IPS DF 6.9 (cell line): ENCODE results near the gene GSC2.

Experiments
- DNase-seq: peaks from one replicate; pipeline ENCODE4 v3.0.0-alpha.2; 2013; ENCODE audit warnings: low read depth, low spot score
- H3K27ac ChIP-seq: one replicate; pipeline ENCODE4 v1.5.1; 2013; ENCODE audit warnings: low read length, control low read depth
- H3K27me3 ChIP-seq: 2 replicates; pipeline ENCODE4 v1.6.1; 2013; ENCODE audit warnings: mild to moderate bottlenecking, low read length; ENCODE audit not compliant: control insufficient read depth, insufficient read depth
- H3K36me3 ChIP-seq: 2 replicates; pipeline ENCODE4 v1.6.1; 2013; ENCODE audit warnings: low read length; ENCODE audit not compliant: control insufficient read depth, insufficient read depth
- H3K4me1 ChIP-seq: 2 replicates; pipeline ENCODE4 v1.6.1; 2013; ENCODE audit warnings: low read length; ENCODE audit not compliant: control insufficient read depth, insufficient read depth
- H3K4me3 ChIP-seq: 2 replicates; pipeline ENCODE4 v1.5.1; 2013; ENCODE audit warnings: mild to moderate bottlenecking, low read length
- H3K9me3 ChIP-seq: 2 replicates; pipeline ENCODE4 v1.6.1; 2013; ENCODE audit warnings: low read length, inconsistent platforms; ENCODE audit not compliant: control insufficient read depth, insufficient read depth
- WGBS: extraction: QIAGEN DNeasy Blood & Tissue Kit; methylation state at CpG from one replicate; pipeline ENCODE4 v1.1.7; 2013; ENCODE audit warnings: mixed read lengths, missing lambda C conversion rate; ENCODE audit not compliant: insufficient read length, insufficient coverage; 5-methylcytosine and 5-hydroxymethylcytosine counted together

The GSC2 gene, protein sequence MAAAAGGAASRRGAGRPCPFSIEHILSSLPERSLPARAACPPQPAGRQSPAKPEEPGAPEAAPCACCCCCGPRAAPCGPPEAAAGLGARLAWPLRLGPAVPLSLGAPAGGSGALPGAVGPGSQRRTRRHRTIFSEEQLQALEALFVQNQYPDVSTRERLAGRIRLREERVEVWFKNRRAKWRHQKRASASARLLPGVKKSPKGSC

DNA sequence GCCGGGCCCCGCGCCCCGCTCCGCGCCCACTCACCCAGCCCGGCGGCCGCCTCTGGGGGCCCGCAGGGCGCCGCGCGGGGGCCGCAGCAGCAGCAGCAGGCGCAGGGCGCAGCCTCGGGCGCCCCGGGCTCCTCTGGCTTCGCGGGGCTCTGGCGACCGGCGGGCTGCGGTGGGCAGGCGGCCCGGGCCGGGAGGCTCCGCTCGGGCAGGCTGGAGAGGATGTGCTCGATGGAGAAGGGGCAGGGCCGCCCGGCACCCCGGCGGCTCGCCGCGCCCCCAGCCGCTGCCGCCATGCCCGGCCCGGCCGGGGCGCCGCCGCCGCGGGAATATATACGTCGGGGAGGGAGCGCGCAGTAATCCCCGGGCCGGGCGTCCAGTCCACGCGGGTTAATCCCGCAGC is at the start of gene GSC2:
Gene GSC2, minus strand, starts transcription at position 302 of the 400 bp plus-strand sequence. Its CDS starts 9 bp downstream, at position 293.
- no peak for DNase-seq
- Histone ChIP-seq H3K9me3 (no peaks in the 10 kb centered on the region), H3K36me3 (no peaks in the 10 kb centered on the region), H3K27ac (no peak within 1 kb of the TSS), H3K4me3 (peak within 1 kb of the TSS; percentile 14; the same call in 1 of the 2 replicates), H3K4me1 (peaks cover 3% of the 10 kb centered on the region; the same call in 1 of the 2 replicates), H3K27me3 (peaks cover 47% of the 10 kb centered on the region)
- no CpG with 5 or more reads among the region's 59 CpGs for WGBS

DNA sequence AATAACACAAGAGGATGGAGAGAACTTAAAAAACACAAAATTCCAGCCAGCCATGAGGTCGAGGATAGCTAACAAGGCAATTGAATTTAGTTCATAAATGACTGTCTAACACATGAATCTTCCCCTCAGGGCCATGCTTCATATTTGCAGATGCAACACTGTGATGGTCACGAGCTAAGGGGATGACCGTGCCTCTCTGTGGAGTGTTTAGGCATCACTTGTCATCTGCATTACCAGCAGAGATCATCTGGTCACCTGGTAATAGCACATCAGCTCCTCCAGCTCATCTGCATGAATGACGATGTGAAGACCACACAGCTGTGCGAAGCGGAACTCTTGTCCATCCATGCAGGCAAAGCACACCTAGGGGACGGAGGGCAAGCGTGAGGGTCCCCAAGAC is 49.4 kb upstream of the GSC2 start:
- Histone ChIP-seq H3K36me3 (peaks cover 11% of the 10 kb centered on the region), H3K4me3 (no peak overlapping the region), H3K4me1 (no peaks in the 10 kb centered on the region; the same call in 1 of the 2 replicates), H3K27ac (no peak overlapping the region), H3K27me3 (no peaks in the 10 kb centered on the region), H3K9me3 (no peaks in the 10 kb centered on the region)
- WGBS: no CpG with 5 or more reads among the region's 8 CpGs
- no peak for DNase-seq

DNA sequence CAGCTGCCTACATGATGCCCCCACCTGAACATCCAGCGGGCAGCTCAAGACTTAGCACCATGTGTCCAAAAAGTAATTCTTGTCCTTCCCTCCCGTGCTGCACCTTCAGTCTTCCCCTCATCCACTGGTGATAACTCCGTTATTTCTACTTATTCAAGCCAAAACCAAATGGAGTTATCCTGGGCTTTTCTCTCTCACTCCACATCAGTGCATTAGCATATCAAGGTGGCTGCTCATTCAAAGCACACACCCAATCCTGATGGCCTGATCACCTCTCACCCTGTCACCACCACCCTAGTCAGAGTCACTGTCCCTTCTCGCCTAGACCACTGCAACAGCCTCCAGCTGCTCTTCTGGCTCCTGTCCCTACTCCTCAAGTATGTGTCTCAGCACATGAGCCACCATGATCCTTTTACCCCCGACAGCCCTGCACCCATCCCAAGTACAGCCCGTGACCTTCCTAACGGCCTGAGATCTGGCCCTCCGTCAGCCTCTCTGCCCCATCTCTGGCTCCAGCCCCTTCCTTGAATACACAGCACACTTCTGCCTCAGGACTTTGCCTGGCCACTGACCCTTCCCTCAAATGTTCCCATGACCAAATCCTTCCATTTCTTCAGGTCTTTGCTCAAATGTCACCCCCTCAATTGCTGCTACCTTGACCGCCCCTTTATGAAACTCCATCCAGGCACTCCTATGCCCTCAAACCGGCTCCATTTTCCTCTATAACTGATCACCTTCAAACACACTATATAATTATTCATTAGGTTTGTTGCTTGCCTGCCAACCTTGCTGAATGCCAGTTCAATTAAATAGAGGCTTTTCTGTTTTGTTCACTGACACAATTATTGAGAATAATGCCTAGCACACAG is 48.1 kb upstream of the GSC2 start:
- Histone ChIP-seq H3K4me3 (no peak overlapping the region), H3K27me3 (no peaks in the 10 kb centered on the region), H3K4me1 (no peaks in the 10 kb centered on the region; the same call in 1 of the 2 replicates), H3K27ac (no peak overlapping the region), H3K36me3 (peaks cover 11% of the 10 kb centered on the region), H3K9me3 (no peaks in the 10 kb centered on the region)
- no peak for DNase-seq
- 100% methylated on average over 1 of the region's 10 CpGs for WGBS

DNA sequence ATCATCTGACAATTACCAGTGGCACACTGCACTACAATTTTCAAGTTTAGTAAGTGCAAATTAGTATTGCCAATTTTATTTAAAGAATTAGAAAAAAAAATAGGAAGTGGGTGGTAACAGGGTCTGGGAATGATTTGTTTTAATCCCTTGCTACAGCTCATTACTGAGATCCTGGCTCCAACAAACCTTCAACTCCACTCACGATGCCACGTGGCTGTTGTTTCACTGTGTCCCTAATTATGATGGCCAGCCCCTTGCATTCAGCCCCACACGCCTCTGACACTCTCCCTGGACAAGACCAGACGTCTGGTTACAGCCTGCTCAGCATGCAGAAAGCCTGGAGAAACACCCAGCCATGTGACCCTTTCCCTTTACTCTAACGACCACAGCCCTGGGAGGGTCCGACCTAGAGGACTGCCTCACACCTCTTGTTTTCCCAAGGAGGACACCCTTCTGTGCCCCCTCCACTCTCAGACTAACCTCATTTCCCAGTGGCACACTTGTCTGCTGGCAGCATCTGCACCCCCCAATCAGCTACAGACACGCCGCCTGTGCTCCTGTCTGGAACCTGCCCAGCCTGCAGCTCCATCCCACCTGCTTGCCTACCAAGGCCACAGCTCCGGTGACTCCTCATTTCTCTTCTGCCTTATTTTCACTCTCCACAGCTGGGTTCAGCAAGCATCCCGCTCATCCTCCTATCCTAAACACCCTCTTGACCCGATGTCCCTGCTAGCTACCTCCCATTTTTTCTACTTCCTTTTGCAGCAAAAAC is 46.9 kb upstream of the GSC2 start:
- Histone ChIP-seq H3K27me3 (no peaks in the 10 kb centered on the region), H3K27ac (no peak overlapping the region), H3K4me1 (no peaks in the 10 kb centered on the region; the same call in 1 of the 2 replicates), H3K4me3 (no peak overlapping the region), H3K9me3 (no peaks in the 10 kb centered on the region), H3K36me3 (peaks cover 14% of the 10 kb centered on the region)
- no peak for DNase-seq
- WGBS: no CpG with 5 or more reads among the region's 11 CpGs

DNA sequence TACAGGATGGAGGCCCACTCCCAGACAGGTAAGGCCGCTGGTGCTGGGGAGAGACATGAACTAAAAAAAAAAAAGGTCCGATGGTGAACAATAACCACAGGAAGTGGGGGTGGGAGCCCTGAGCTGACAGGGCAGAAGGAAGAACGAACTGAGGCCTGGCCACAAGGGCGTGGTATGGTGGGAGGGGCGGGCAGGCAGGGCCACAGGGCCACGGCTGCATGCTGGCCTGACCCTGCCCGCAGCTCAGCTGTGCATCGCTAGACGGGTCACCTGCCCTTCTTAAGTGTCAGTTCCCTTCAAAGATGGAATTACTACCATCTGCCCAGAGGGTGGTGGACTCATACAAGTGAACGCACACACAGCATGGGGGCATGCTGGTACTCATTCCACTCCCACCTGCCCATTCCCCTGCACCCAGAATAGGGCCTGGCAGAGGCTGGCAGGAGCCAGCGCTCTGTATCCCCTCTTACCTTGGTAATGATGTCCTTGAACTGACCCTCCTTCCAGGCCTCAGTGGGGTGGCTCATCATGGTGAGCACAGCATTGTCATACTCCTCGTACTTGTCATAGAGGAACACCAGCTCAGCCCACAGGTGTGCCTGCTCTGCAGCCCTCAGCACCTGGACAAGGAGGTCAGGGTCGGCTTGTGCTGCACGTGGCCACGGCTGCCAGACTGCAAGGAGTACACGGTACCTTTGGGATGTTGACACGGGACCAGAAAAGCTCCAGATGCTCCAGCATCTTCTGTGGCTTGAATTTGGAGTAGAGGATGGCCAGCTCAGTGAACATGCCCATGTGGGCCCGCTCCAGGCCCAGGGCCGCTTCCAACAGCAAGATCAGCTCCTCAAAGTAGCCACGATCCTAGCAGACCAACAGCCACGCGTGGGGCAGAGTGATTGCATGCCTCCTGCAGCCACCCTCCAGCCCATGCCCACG is 46.0 kb upstream of the GSC2 start:
- Histone ChIP-seq H3K27me3 (no peaks in the 10 kb centered on the region), H3K27ac (no peak overlapping the region), H3K9me3 (no peaks in the 10 kb centered on the region), H3K36me3 (peaks cover 14% of the 10 kb centered on the region), H3K4me3 (no peak overlapping the region), H3K4me1 (no peaks in the 10 kb centered on the region; the same call in 1 of the 2 replicates)
- WGBS: no CpG with 5 or more reads among the region's 23 CpGs
- DNase-seq: no peak

DNA sequence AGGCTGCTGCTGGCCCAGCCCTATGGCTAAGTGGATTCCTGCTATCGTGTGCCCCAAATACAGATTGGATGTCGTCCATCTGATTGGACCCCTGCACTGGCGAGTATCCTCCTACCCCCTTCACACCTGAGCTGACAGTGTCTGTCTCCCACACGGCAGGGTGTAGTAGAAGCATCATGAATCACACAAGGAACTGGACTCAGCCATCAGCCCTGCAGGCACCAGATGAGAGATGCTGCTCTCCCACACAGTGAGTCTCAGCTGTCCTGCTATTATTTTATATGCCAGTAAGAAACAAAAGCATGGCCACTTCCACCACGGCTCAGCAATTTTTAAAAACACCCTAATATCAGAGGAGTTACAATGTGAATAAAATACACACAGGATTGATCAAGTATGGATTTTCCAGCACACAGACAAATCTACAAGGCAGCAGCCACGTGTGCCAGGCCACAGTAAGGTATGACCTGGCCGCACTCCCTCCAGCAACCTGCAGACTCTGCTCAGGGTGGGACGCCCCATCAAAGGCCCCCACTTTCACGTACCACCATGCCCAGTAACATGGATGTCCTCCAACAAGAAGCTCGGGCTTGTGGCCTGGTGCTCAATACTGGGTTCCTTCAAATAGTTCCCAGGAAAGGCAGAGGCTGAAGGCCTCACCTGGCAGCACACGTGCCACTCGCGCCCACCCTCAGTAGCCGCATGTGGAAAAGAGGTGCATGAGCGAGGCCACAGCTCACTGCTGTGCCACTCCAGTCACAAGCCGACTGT is 44.9 kb upstream of the GSC2 start:
- H3K36me3 ChIP-seq: peaks cover 14% of the 10 kb centered on the region
- H3K27me3 ChIP-seq: no peaks in the 10 kb centered on the region
- no peak for DNase-seq
- H3K4me3 ChIP-seq: no peak overlapping the region; the same call in 1 of the 2 replicates
- no peaks in the 10 kb centered on the region; the same call in 1 of the 2 replicates for H3K4me1 ChIP-seq
- no peaks in the 10 kb centered on the region for H3K9me3 ChIP-seq
- no CpG with 5 or more reads among the region's 16 CpGs for WGBS
- no peak overlapping the region for H3K27ac ChIP-seq

DNA sequence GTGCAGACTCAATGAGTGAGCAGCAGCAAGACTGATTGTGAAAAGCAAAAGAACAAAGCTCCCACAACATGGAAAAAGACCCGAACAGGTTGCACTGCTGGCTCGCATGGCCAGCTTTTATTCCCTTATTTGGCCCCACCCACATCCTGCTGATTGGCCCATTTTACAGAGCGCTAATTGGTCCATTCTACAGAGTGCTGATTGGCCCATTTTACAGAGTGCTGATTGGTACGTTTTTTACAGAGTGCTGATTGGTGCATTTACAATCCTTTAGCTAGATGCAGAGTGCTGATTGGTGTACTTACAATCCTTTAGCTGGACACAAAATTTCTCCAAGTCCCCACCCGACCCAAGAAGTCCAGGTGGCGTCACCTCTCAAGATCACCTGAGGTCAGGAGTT is 43.8 kb upstream of the GSC2 start:
- Histone ChIP-seq H3K36me3 (peaks cover 11% of the 10 kb centered on the region), H3K4me3 (no peak overlapping the region)

DNA sequence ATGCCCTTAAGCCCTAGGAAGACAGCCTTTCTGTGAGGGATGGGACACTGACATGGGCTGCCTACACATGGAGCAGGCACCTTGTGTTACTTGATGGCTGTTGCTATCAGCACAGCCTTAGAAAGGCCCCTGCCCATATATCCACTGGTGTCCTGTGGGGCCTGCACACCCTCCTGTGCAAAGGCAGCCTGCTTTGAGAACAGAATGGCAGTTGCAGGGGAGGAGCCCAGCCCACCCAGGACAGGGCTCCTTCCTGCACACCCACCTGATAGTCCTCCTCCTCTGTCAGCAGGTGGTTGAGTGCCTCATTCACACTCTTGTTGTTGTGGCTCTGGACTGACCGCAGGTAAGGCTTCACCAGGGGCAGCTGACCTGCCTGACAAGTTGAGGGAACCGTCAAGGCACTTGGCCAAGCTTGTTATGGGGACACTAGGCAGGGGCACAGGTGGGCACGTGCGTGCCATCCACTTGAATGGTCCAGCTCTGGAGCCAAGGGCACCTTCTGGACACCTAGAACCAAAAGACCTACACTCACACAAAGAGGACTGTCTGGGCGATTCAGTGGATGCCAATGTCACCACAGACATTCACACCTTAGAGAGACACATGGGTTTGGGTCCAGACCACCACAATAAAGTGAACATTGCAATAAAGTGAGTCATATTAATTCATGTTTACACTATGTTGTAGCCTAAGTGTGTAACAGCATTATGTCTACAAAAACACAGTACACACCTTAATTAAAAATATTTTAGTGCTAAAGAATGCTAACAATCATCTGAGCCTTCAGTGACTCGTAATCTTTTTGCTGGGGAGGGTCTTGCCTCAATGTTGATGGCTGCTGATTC is 37.8 kb upstream of the GSC2 start:
- Histone ChIP-seq H3K9me3 (no peaks in the 10 kb centered on the region), H3K27ac (no peak overlapping the region), H3K4me3 (no peak overlapping the region; the same call in 1 of the 2 replicates), H3K4me1 (no peaks in the 10 kb centered on the region), H3K36me3 (0 out of 2 replicates have a peak, but pooled peaks cover 4% of the 10 kb centered on the region), H3K27me3 (no peaks in the 10 kb centered on the region)
- DNase-seq: no peak
- no CpG with 5 or more reads among the region's 6 CpGs for WGBS

More for the DNA sequence above, 43.8 kb upstream of the GSC2 start:
- Histone ChIP-seq H3K4me1 (no peaks in the 10 kb centered on the region; the same call in 1 of the 2 replicates), H3K9me3 (no peaks in the 10 kb centered on the region), H3K27ac (no peak overlapping the region), H3K27me3 (no peaks in the 10 kb centered on the region)
- DNase-seq: no peak
- no CpG with 5 or more reads among the region's 6 CpGs for WGBS
